Naive thymus-derived CD8-positive, alpha-beta T cell (primary cell): ENCODE data around the gene DDAH2. TPM values are rescaled to one million over a fixed set of nuclear protein-coding genes. Genes with fewer than 3 reads are reported as not detected.

Source experiments
- ATAC-seq, 2 donors: fragments of 150-1000 bp; cut with Tn5 transposase in 1 of 2; sonication (Bioruptor Pico), chemical (Tn5 transposase) in 1 of 2; 1 replicate in 1 of 2; 2 replicates in 1 of 2; pipeline ENCODE4 v1.10.0; 2021; ENCODE audit warnings: mild to moderate bottlenecking in 2 of 2, moderate library complexity in 2 of 2
- POLR2A ChIA-PET: fragments of 350-600 bp; sonication (Branson Sonifier 250); formaldehyde crosslinking; loops from one replicate; lab custom pipeline; 2021; ENCODE audit warnings: antibody characterized with exemption; lab: Charles Lee
- DNase-seq, 10 donors: peaks; one replicate each; pipeline versions ENCODE4 v3.0.0 to v3.0.0-alpha.2; 2020 to 2022
- H3K27ac Mint-ChIP-seq, 10 donors: one replicate each; pipeline ENCODE4 v1.8.0; 2020 to 2022; ENCODE audit warnings: mild to moderate bottlenecking in 10 of 10, mixed read lengths in 10 of 10, moderate library complexity in 4 of 10, inconsistent platforms in 1 of 10
- H3K27me3 Mint-ChIP-seq, 5 donors: one replicate each; pipeline ENCODE4 v1.8.0; 2021 to 2022; ENCODE audit warnings: mixed read lengths in 5 of 5
- H3K36me3 Mint-ChIP-seq, 3 donors: one replicate each; pipeline ENCODE4 v1.8.0; 2020 to 2022; ENCODE audit warnings: mixed read lengths in 3 of 3, mild to moderate bottlenecking in 2 of 3, inconsistent platforms in 1 of 3
- H3K4me1 Mint-ChIP-seq, 4 donors: one replicate each; pipeline ENCODE4 v1.8.0; 2021 to 2022; ENCODE audit warnings: mixed read lengths in 4 of 4
- H3K4me3 Mint-ChIP-seq, 10 donors: one replicate each; pipeline ENCODE4 v1.8.0; 2020 to 2022; ENCODE audit warnings: mild to moderate bottlenecking in 10 of 10, mixed read lengths in 10 of 10, moderate library complexity in 6 of 10, inconsistent platforms in 1 of 10
- H3K9me3 Mint-ChIP-seq, 9 donors: one replicate each; pipeline ENCODE4 v1.8.0; 2020 to 2022; ENCODE audit warnings: mixed read lengths in 9 of 9, mild to moderate bottlenecking in 3 of 9, inconsistent platforms in 1 of 9, moderate library complexity in 1 of 9
- polyA plus RNA-seq, 3 donors: library from polyadenylated mRNA; unstranded; fragments of 300-500 nt; fragmentation: Illumina TruSeq; gene quantifications; one replicate each; pipeline ENCODE4 v1.2.3, GENCODE V29; 2021
- total RNA-seq, 8 experiments: library from RNA in 2 of 8; stranded (reverse) in 2 of 8; gene quantifications; one replicate each; pipeline ENCODE4 v1.2.3 and lab custom pipeline; 2021 to 2026

DDAH2 gene
- total and polyA plus RNA-seq, 5 experiments from 2014 or later = 3.1 to 14.7 (median 8.0) TPM

DNA sequence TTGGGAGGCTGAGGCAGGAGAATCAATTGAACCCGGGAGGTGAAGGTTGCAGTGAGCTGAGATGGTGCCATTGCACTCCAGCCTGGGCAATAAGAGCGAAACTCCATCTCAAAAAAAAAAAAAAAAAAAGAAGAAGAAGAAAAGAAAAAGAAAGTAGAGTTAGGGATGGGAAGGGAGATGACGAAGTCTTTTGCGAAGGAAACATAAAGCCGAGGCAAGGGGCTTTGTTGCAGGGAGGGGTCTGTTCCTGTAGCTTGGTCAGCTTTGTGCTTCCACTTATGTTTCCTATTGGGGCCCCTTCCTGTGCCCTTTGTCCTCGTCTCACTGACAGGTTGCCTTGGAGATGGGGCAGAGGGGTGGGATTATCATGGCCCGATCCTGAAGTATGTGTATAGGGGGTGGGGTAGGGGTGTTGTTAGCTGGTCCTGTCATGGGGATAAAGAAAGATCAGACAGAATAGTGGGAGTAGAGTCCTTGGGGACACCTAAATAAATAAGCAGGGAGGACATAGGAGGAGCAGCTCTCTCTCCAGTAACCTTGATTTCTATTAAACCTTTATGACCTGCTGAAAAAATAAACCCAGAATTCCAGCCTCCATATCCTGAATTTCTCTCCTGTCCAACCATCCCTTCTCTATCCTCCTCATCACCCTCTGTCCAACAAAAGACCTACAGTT is 8.4 kb upstream of the DDAH2 start:
- POLR2A ChIA-PET = interaction anchor here (0.5 to 3.9 kb wide), 18 partner anchors 8 to 468 kb away, joined by 3 to 24 read pairs (median 4); partner anchors contain the start of genes ABHD16A, DDAH2, LSM2 and VARS1

DNA sequence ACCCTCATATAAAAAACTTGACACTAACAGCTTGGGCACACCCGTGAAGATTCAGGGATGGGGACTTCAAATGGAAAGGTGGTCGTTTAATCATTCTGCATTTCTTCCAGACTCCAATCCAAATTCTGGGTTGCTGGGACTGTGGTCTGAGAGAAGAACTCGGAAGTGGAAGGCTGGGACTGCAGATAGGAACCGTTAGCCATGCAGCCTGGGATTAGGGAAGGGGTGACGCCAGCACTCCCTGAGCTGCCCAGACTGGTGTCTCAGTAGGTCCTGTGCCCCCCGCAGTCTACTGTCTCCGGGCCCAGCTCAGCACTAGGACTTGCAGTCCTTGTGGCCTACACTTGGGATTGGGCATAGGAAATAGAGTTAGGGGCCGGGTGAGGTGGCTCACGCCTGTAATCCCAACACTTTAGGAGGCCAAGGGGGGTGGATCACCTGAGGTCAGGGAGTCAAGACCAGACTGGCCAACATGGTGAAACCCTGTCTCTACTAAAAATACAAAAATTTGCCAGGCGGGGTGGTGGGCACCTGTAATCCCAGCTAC is 7.7 kb upstream of the DDAH2 start:
- peak overlapping the region; percentile 71 to 97 (median 90) for H3K27ac Mint-ChIP-seq
- peak overlapping the region; percentile 89 to 99 (median 98) for H3K4me3 Mint-ChIP-seq
- H3K4me1 Mint-ChIP-seq = peaks cover 53 to 86% (median 77%) of the 10 kb centered on the region in 4 donors
- no peaks in the 10 kb centered on the region for H3K27me3 Mint-ChIP-seq
- no peak for ATAC-seq
- no peaks in the 10 kb centered on the region for H3K9me3 Mint-ChIP-seq
- POLR2A ChIA-PET = interaction anchor here (0.5 to 3.9 kb wide), 9 partner anchors 8 to 468 kb away, joined by 3 to 24 read pairs (median 3); partner anchors contain the start of genes DDAH2, LSM2 and VARS1
- DNase-seq = no peak
- peaks cover 0 to 19% (median 6%) of the 10 kb centered on the region in 3 donors for H3K36me3 Mint-ChIP-seq

More for the DNA sequence above, 8.4 kb upstream of the DDAH2 start:
- DNase-seq = no peak
- Mint-ChIP-seq H3K27me3 (no peaks in the 10 kb centered on the region), H3K4me1 (peaks cover 53 to 81% (median 76%) of the 10 kb centered on the region in 4 donors), H3K9me3 (no peaks in the 10 kb centered on the region), H3K27ac (peak overlapping the region; percentile 43 to 97 (median 86)), H3K4me3 (peak overlapping the region; percentile 89 to 99 (median 98)), H3K36me3 (peaks cover 0 to 13% (median 1%) of the 10 kb centered on the region in 3 donors)
- no peak for ATAC-seq

GRCh38 chr6:31736021-31736767 is 7.1 kb upstream of the DDAH2 start, which contains the start of gene CLIC1:
Gene CLIC1, minus strand, starts transcription at chr6:31736530. Its CDS starts 230 bp downstream, at chr6:31736300.
- Mint-ChIP-seq H3K27me3 (no peaks in the 10 kb centered on the region), H3K27ac (peak within 1 kb of the TSS; percentile 83 to 97 (median 91)), H3K36me3 (peaks cover 0 to 26% (median 6%) of the 10 kb centered on the region in 3 donors), H3K9me3 (no peaks in the 10 kb centered on the region), H3K4me3 (peak within 1 kb of the TSS; percentile 89 to 99 (median 98)), H3K4me1 (peaks cover 53 to 84% (median 77%) of the 10 kb centered on the region in 4 donors)
- ATAC-seq = peak; percentile 2 to 16
- peak in 8 of 10 donors; percentile 35 to 76 (median 53) for DNase-seq
- POLR2A ChIA-PET = interaction anchor here (1.0 to 2.1 kb wide), 7 partner anchors 59 to 95 kb away, joined by 3 to 9 read pairs (median 4); partner anchors contain the start of genes HSPA1A, HSPA1L, LSM2 and VARS1

- H3K9me3 Mint-ChIP-seq = no peaks in the 10 kb centered on the region
- ATAC-seq (peak in 1 of 2 donors; percentile 0), DNase-seq (peak in 4 of 10 donors; percentile 23 to 55 (median 36))
- H3K4me1 Mint-ChIP-seq = peaks cover 53 to 80% (median 77%) of the 10 kb centered on the region in 4 donors
- POLR2A ChIA-PET = interaction anchor here (0.6 to 1.5 kb wide), 6 partner anchors 12 to 80 kb away, joined by 3 to 7 read pairs (median 4); partner anchors contain the start of genes HSPA1A, HSPA1L, LSM2 and MPIG6B
- peak overlapping the region; percentile 89 to 99 (median 98) for H3K4me3 Mint-ChIP-seq
- peaks cover 0 to 30% (median 6%) of the 10 kb centered on the region in 3 donors for H3K36me3 Mint-ChIP-seq
- peak overlapping the region; percentile 75 to 97 (median 90) for H3K27ac Mint-ChIP-seq
- H3K27me3 Mint-ChIP-seq = no peaks in the 10 kb centered on the region
Observed at GRCh38 chr6:31734821-31735406, 5.8 kb upstream of the DDAH2 start.

DNA sequence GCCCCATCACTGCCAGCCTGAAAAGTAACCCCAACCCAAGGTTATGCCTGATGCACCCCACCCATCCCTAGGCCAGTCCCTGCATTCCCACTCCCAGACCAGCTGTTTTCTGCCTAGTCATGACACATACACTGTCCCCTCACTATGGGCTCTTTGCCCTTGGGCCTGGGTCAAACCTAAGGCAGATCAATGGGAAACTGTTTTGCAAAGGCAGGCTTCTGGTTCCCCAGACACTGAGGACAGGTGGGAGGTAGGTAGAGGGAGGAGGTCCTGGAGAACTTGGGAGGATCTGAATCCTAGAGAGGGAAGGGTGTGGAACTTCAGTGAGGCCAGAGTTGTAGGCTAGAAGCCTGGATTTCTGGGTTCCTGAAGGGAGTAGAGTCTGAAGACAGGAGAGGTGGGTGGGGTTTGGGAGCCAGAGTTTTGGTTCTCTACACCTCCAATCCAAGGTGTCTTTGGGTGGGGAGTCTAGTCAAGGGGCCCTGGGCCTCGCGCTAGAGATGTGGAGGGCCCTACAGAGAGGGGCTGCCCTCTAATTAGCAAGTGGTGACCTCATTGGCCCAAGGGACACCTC is 5.2 kb upstream of the DDAH2 start:
- Mint-ChIP-seq H3K9me3 (no peaks in the 10 kb centered on the region), H3K4me3 (peak overlapping the region; percentile 89 to 99 (median 98)), H3K27ac (peak overlapping the region; percentile 47 to 97 (median 86)), H3K27me3 (no peaks in the 10 kb centered on the region), H3K36me3 (peaks cover 0 to 30% (median 6%) of the 10 kb centered on the region in 3 donors), H3K4me1 (peaks cover 49 to 80% (median 73%) of the 10 kb centered on the region in 4 donors)
- ATAC-seq (peak in 1 of 2 donors; percentile 8), DNase-seq (no peak)
- POLR2A ChIA-PET = interaction anchor here (1.5 kb wide), 1 partner anchor 11 kb away, joined by 3 read pairs; the partner anchor contains the start of gene MPIG6B

GRCh38 chr6:31733734-31734133 is 4.6 kb upstream of the DDAH2 start:
- peaks cover 46 to 80% (median 73%) of the 10 kb centered on the region in 4 donors for H3K4me1 Mint-ChIP-seq
- H3K4me3 Mint-ChIP-seq = peak overlapping the region in 8 of 10 donors; percentile 89 to 98 (median 98)
- H3K9me3 Mint-ChIP-seq = no peaks in the 10 kb centered on the region
- H3K36me3 Mint-ChIP-seq = peaks cover 0 to 30% (median 6%) of the 10 kb centered on the region in 3 donors
- ATAC-seq (no peak), DNase-seq (no peak)
- H3K27me3 Mint-ChIP-seq = no peaks in the 10 kb centered on the region
- POLR2A ChIA-PET = interaction anchor here (1.5 kb wide), 1 partner anchor 11 kb away, joined by 3 read pairs; the partner anchor contains the start of gene MPIG6B
- H3K27ac Mint-ChIP-seq = peak overlapping the region in 6 of 10 donors; percentile 40 to 84 (median 76)

DNA sequence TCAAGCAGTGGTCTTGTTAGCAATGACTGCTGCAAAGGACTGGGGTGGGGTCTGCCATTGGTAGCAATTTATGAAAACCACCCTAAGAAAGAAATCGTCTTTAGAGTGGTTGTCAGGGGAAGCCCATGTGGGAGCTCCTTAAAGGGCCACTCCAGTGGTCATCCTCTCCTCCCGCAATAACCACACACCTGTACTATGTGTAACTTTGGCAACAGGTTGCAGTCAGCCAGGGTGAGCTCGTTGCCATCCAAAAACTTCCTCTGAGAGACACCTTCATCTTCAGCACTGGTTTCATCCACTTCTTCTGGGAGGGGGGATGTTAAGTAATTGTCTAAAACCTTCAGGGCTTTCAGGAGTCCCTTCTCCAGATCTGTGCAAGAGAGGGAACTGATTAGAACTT is 2.9 kb upstream of the DDAH2 start:
- Mint-ChIP-seq H3K9me3 (no peaks in the 10 kb centered on the region), H3K27ac (peak overlapping the region in 4 of 10 donors; percentile 33 to 62 (median 46)), H3K4me3 (peak overlapping the region in 3 of 10 donors; percentile 6 to 50 (median 45)), H3K27me3 (no peaks in the 10 kb centered on the region), H3K36me3 (peaks cover 0 to 30% (median 6%) of the 10 kb centered on the region in 3 donors), H3K4me1 (peaks cover 34 to 77% (median 69%) of the 10 kb centered on the region in 4 donors)
- POLR2A ChIA-PET = interaction anchor here (1.3 to 1.6 kb wide), 2 partner anchors 74 to 95 kb away, joined by 3 to 5 read pairs; partner anchors contain the start of genes HSPA1B and LSM2
- DNase-seq = no peak
- ATAC-seq = no peak

DNA sequence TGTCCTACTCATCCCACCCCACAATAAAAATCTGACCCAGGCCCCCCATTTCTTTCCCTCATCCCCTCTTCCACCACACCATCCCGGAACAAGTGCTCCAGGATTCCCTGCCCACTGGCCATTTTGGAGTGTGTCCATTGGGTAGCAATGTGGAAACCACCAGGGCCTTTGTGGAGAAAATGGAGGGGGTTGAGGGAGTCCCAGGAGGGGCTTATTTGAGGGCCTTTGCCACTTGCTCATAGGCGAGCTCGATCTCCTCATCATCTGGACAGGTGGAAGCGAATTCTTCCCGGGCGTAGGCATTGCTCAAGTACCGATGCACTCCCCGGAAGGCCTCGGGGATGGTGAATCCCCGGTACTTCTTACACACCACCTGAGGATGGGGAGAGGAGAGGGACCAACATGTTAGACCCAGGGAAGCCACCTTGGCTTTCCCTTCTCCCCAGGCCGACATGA is 1.6 kb upstream of the DDAH2 start:
- DNase-seq (no peak), ATAC-seq (no peak)
- Mint-ChIP-seq H3K9me3 (no peaks in the 10 kb centered on the region), H3K27me3 (no peaks in the 10 kb centered on the region), H3K4me1 (peaks cover 31 to 77% (median 71%) of the 10 kb centered on the region in 4 donors), H3K36me3 (peaks cover 0 to 30% (median 6%) of the 10 kb centered on the region in 3 donors), H3K4me3 (peak overlapping the region; percentile 94 to 98 (median 97)), H3K27ac (peak overlapping the region in 9 of 10 donors; percentile 44 to 92 (median 89))
- POLR2A ChIA-PET = interaction anchor here (0.5 to 4.3 kb wide), 12 partner anchors 8 to 235 kb away, joined by 3 to 24 read pairs (median 6); partner anchors contain the start of genes ABHD16A, BAG6, HSPA1A and HSPA1B

- POLR2A ChIA-PET = interaction anchor here (0.5 to 4.3 kb wide), 18 partner anchors 9 to 236 kb away, joined by 3 to 24 read pairs (median 5); partner anchors contain the start of genes ABHD16A, BAG6, GPANK1 and HSPA1A
- Mint-ChIP-seq H3K27ac (peak overlapping the region; percentile 44 to 92 (median 88)), H3K4me1 (peaks cover 26 to 74% (median 69%) of the 10 kb centered on the region in 4 donors), H3K4me3 (peak overlapping the region; percentile 94 to 98 (median 97)), H3K27me3 (no peaks in the 10 kb centered on the region), H3K9me3 (no peaks in the 10 kb centered on the region), H3K36me3 (peaks cover 0 to 30% (median 6%) of the 10 kb centered on the region in 3 donors)
- DNase-seq (peak; percentile 53 to 80 (median 69)), ATAC-seq (peak; percentile 67 to 68)
Observed at GRCh38 chr6:31729979-31730630, 1.0 kb upstream of the DDAH2 start.

DNA sequence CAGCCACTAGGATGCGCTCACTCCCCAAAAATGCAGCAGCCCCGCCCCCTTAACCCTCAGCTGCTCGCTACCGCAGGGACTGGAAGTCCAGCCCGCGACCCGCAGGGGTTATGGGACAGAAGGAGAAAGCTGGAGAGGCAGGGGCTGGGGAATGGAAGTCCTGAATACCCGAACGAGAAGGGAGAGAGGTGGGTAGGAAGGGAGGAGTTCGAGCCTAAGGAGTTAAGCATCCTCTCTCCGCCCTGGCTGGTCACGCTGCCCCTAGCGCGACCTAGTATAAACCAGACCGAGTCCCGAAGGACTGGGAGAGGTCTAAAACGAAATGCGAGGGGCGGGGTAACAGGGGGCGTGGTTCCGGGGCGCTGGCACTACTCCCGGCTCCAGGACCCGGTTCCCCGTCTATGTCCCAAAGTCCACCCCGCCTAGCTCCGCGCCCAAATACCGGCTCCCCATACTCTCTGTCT is 448 bp upstream of the DDAH2 start:
- H3K27ac Mint-ChIP-seq = peak overlapping the region; percentile 65 to 94 (median 88)
- no peaks in the 10 kb centered on the region for H3K27me3 Mint-ChIP-seq
- peak overlapping the region; percentile 94 to 98 (median 97) for H3K4me3 Mint-ChIP-seq
- POLR2A ChIA-PET = interaction anchor here (0.8 to 4.3 kb wide), 17 partner anchors 9 to 243 kb away, joined by 3 to 24 read pairs (median 5); partner anchors contain the start of genes ABHD16A, BAG6, DXO and GPANK1
- peaks cover 0 to 30% (median 6%) of the 10 kb centered on the region in 3 donors for H3K36me3 Mint-ChIP-seq
- no peaks in the 10 kb centered on the region for H3K9me3 Mint-ChIP-seq
- peaks cover 22 to 69% (median 64%) of the 10 kb centered on the region in 4 donors for H3K4me1 Mint-ChIP-seq
- DNase-seq (peak; percentile 61 to 88 (median 77)), ATAC-seq (peak; percentile 73 to 81)
